Liver (tissue), 9 donors: ENCODE measurements around the gene TBC1D21. TPM values are rescaled to one million over a fixed set of nuclear protein-coding genes. Genes with fewer than 3 reads are reported as not detected.

Experiments
- DNase-seq: peaks from one replicate; pipeline ENCODE4 v3.0.0-alpha.2; 2017; ENCODE audit warnings: low spot score
- H3K27ac ChIP-seq, 2 donors: one replicate each; pipeline ENCODE4 v1.7.0; 2013; ENCODE audit warnings: inconsistent platforms in 2 of 2, low read length in 2 of 2, control low read depth in 1 of 2, low read depth in 1 of 2, mild to moderate bottlenecking in 1 of 2
- H3K27me3 ChIP-seq, 4 donors: one replicate each; pipeline versions ENCODE4 v1.6.1 to v1.7.0; 2013; ENCODE audit warnings: low read length in 3 of 4, inconsistent platforms in 1 of 4, mild to moderate bottlenecking in 1 of 4, moderate library complexity in 1 of 4; ENCODE audit not compliant: control insufficient read depth in 4 of 4, insufficient read depth in 4 of 4
- H3K36me3 ChIP-seq, 4 donors: one replicate each; pipeline versions ENCODE4 v1.6.1 to v1.7.0; 2013; ENCODE audit warnings: low read length in 3 of 4, mild to moderate bottlenecking in 3 of 4, low read depth in 1 of 4, moderate library complexity in 1 of 4; ENCODE audit not compliant: control insufficient read depth in 4 of 4, insufficient read depth in 3 of 4
- H3K4me1 ChIP-seq, 4 donors: one replicate each; pipeline versions ENCODE4 v1.6.1 to v1.7.0; 2013; ENCODE audit warnings: low read length in 3 of 4, mild to moderate bottlenecking in 3 of 4, moderate library complexity in 1 of 4; ENCODE audit not compliant: control insufficient read depth in 4 of 4, insufficient read depth in 4 of 4
- H3K4me3 ChIP-seq, 3 donors: one replicate each; pipeline versions ENCODE4 v1.6.1 to v1.7.0; 2013; ENCODE audit warnings: low read length in 3 of 3, control low read depth in 1 of 3, low read depth in 1 of 3, mild to moderate bottlenecking in 1 of 3
- H3K9ac ChIP-seq, 2 donors: one replicate each; pipeline ENCODE4 v1.7.0; 2013; ENCODE audit warnings: low read length in 2 of 2, mild to moderate bottlenecking in 2 of 2, moderate library complexity in 2 of 2, control low read depth in 1 of 2, low read depth in 1 of 2
- H3K9me3 ChIP-seq, 4 donors: one replicate each; pipeline versions ENCODE4 v1.6.1 to v1.7.0; 2013; ENCODE audit warnings: low read length in 3 of 4; ENCODE audit not compliant: control insufficient read depth in 4 of 4
- EGR1 ChIP-seq, 2 donors: IDR thresholded peaks; 2 replicates each; pipeline ENCODE4 v1.6.1; 2016 to 2018; ENCODE audit warnings: antibody characterized with exemption in 2 of 2, low read depth in 2 of 2
- FOXA2 ChIP-seq: IDR thresholded peaks from 2 replicates; pipeline ENCODE4 v1.6.1; 2016; ENCODE audit warnings: antibody characterized with exemption
- GABPA ChIP-seq, 2 donors: IDR thresholded peaks in 1 of 2; conservative IDR thresholded peaks in 1 of 2; 2 replicates each; pipeline ENCODE4 v1.6.1; 2016; ENCODE audit warnings: antibody characterized with exemption in 2 of 2, mild to moderate bottlenecking in 1 of 2, moderate library complexity in 1 of 2
- HNF4A ChIP-seq, 2 donors: conservative IDR thresholded peaks; 2 replicates each; pipeline ENCODE4 v1.6.1; 2016; ENCODE audit warnings: antibody characterized with exemption in 2 of 2, mild to moderate bottlenecking in 2 of 2
- HNF4G ChIP-seq: IDR thresholded peaks from 2 replicates; pipeline ENCODE4 v1.6.1; 2016; ENCODE audit warnings: antibody characterized with exemption
- JUND ChIP-seq, 2 donors: IDR thresholded peaks; 2 replicates each; pipeline ENCODE4 v1.6.1; 2016; ENCODE audit warnings: antibody characterized with exemption in 2 of 2
- RXRA ChIP-seq, 2 donors: IDR thresholded peaks; 2 replicates each; pipeline ENCODE4 v1.6.1; 2017 to 2018; ENCODE audit warnings: antibody characterized with exemption in 2 of 2, mild to moderate bottlenecking in 1 of 2
- TAF1 ChIP-seq: conservative IDR thresholded peaks from 2 replicates; pipeline ENCODE4 v1.6.1; 2016; ENCODE audit warnings: antibody characterized with exemption, mild to moderate bottlenecking
- YY1 ChIP-seq: IDR thresholded peaks from 2 replicates; pipeline ENCODE4 v1.6.1; 2016; ENCODE audit warnings: antibody characterized with exemption, mild to moderate bottlenecking
- WGBS: extraction: QIAGEN DNeasy Blood & Tissue Kit; methylation state at CpG from one replicate; pipeline ENCODE4 v1.1.7; 2013; 5-methylcytosine and 5-hydroxymethylcytosine counted together
- polyA plus RNA-seq, 2 donors: library from polyadenylated mRNA; stranded (reverse) in 1 of 2; unstranded in 1 of 2; fragments of 200-250 nt in 1 of 2; fragments of >200 nt in 1 of 2; fragmentation: Nextera tagmentation in 1 of 2; extraction: Ambion mirVana in 1 of 2; gene quantifications; one replicate each; pipeline versions ENCODE4 v1.2.1 to v1.2.3, GENCODE V29; 2013 to 2015
- total RNA-seq, 2 donors: library from RNA; depleted of rRNA; stranded (reverse); fragments of >200 nt; gene quantifications; one replicate each; pipeline ENCODE4 v1.2.3, GENCODE V29; 2014
- TF ChIP-seq, protein P1 (sequence below): IDR thresholded peaks from 2 replicates; pipeline ENCODE4 v1.6.1; 2016; ENCODE audit warnings: antibody characterized with exemption
- TF ChIP-seq, protein P2 (sequence below): fragments of 150-350 bp; IDR thresholded peaks from 2 replicates; pipeline ENCODE4 v1.5.1; 2017; ENCODE audit warnings: improper control_type of control experiment, low read depth, low read length; ENCODE audit not compliant: missing input control
- TF ChIP-seq, protein P3 (sequence below): IDR thresholded peaks from 2 replicates; pipeline ENCODE4 v1.6.1; 2016; ENCODE audit warnings: antibody characterized with exemption
- donor health status: healthy.
- donor health status: healthy.
- donor health status: healthy.
- donor health status: healthy.
- donor health status: healthy.

TBC1D21 gene
- total and polyA plus RNA-seq, 4 donors: not detected

DNA sequence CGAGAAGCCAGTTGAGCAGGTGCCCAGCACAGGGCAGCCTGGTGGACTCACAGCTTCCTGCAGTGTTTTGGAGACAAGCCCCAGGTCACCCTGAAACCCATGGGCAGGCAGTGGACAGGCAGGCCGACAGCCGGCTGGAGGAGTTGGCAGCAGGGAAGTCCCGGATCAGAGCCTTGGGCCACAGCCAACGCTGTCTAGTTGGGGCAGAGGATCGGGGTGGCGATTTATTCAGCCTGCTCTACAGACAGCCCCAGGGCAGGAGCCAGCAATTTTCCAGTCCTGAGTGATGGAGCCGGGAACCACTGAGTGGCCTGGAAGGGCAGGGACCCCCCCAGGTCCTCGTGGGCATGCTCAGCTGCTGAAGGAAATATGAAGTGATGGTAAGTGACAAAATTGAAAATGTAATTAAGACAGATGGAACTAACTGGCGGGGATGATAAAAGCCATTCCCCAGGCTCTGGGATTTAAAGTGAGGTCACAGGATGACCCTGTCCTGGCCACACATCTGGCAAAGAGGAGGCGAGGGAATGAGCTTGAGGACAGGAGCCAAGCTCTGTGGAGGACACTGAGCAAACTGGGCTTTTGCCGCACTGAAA, 34.4 kb upstream of the TBC1D21 start:
- H3K9me3 ChIP-seq: no peaks in the 10 kb centered on the region
- WGBS: 51% methylated on average over 12 of the region's 12 CpGs
- H3K27ac ChIP-seq: no peak overlapping the region
- H3K4me1 ChIP-seq: no peaks in the 10 kb centered on the region
- no peak overlapping the region for H3K9ac ChIP-seq
- peaks cover 0 to 3% (median 0%) of the 10 kb centered on the region in 4 donors for H3K27me3 ChIP-seq
- no peaks in the 10 kb centered on the region for H3K36me3 ChIP-seq
- no peak for DNase-seq
- no peak overlapping the region for H3K4me3 ChIP-seq
- no peak for TF ChIP-seq HNF4A (conservative IDR thresholded peaks at IDR 0.05)
- TF ChIP-seq, protein P1, sequence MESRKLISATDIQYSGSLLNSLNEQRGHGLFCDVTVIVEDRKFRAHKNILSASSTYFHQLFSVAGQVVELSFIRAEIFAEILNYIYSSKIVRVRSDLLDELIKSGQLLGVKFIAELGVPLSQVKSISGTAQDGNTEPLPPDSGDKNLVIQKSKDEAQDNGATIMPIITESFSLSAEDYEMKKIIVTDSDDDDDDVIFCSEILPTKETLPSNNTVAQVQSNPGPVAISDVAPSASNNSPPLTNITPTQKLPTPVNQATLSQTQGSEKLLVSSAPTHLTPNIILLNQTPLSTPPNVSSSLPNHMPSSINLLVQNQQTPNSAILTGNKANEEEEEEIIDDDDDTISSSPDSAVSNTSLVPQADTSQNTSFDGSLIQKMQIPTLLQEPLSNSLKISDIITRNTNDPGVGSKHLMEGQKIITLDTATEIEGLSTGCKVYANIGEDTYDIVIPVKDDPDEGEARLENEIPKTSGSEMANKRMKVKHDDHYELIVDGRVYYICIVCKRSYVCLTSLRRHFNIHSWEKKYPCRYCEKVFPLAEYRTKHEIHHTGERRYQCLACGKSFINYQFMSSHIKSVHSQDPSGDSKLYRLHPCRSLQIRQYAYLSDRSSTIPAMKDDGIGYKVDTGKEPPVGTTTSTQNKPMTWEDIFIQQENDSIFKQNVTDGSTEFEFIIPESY: no peak
- no peak for TF ChIP-seq EGR1 (IDR thresholded peaks at IDR 0.05; ENCODE audit: low read depth in 2 of 2)
- no peak for TF ChIP-seq HNF4G
- TF ChIP-seq, protein P2, sequence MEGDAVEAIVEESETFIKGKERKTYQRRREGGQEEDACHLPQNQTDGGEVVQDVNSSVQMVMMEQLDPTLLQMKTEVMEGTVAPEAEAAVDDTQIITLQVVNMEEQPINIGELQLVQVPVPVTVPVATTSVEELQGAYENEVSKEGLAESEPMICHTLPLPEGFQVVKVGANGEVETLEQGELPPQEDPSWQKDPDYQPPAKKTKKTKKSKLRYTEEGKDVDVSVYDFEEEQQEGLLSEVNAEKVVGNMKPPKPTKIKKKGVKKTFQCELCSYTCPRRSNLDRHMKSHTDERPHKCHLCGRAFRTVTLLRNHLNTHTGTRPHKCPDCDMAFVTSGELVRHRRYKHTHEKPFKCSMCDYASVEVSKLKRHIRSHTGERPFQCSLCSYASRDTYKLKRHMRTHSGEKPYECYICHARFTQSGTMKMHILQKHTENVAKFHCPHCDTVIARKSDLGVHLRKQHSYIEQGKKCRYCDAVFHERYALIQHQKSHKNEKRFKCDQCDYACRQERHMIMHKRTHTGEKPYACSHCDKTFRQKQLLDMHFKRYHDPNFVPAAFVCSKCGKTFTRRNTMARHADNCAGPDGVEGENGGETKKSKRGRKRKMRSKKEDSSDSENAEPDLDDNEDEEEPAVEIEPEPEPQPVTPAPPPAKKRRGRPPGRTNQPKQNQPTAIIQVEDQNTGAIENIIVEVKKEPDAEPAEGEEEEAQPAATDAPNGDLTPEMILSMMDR: no peak
- no peak for TF ChIP-seq RXRA (IDR thresholded peaks at IDR 0.05)
- TF ChIP-seq YY1: no peak
- TF ChIP-seq, protein P3, sequence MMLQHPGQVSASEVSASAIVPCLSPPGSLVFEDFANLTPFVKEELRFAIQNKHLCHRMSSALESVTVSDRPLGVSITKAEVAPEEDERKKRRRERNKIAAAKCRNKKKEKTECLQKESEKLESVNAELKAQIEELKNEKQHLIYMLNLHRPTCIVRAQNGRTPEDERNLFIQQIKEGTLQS: no peak
- TF ChIP-seq GABPA (IDR thresholded peaks at IDR 0.05 in 1 of 2, conservative IDR thresholded peaks at IDR 0.05 in 1 of 2): no peak
- no peak for TF ChIP-seq JUND (IDR thresholded peaks at IDR 0.05)
- TF ChIP-seq TAF1: no peak

DNA sequence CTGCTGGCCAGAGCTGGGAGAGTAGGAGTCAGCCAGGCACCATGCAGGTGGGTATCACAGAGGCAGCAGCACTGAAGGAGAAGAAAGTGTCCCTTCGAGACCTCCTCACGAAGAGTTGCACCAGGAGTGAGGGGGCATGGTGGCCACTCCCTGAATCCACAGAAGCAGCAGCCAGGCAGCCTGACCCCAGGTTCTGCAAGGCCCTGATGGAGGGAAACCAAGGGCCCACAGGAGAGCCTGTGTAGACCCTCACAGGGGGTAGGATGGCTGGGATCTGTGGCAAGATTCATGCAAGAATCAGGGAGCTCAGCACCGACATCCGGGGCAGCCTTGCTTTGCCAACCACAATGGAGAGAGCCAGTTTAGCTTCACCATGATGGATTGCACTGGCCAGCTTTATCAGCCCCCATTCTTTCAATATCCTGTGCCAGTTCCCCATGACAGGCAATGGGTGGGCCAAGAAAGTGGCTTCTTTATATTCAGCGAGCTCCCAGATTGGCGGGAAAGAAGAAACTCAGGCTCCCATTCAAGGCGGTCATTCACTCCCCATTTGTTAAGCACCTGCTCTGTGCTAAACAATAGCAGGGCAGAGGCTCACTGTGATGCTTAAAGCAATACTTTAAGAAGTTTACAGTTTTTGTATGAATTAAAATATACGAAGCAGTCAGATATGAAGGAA, 33.5 kb upstream of the TBC1D21 start:
- no peak for TF ChIP-seq JUND (IDR thresholded peaks at IDR 0.05)
- TF ChIP-seq HNF4G: no peak
- TF ChIP-seq, protein P1: no peak
- TF ChIP-seq, protein P2: no peak
- no peak for TF ChIP-seq FOXA2
- H3K27me3 ChIP-seq: peaks cover 0 to 3% (median 0%) of the 10 kb centered on the region in 4 donors
- no peak for DNase-seq
- 87% methylated on average over 8 of the region's 8 CpGs for WGBS
- H3K9ac ChIP-seq: no peak overlapping the region
- H3K4me1 ChIP-seq: no peaks in the 10 kb centered on the region
- H3K9me3 ChIP-seq: no peaks in the 10 kb centered on the region
- no peaks in the 10 kb centered on the region for H3K36me3 ChIP-seq
- H3K27ac ChIP-seq: no peak overlapping the region
- H3K4me3 ChIP-seq: no peak overlapping the region
